Measurements from ENCODE around the gene PRKCA.

The PRKCA gene

GRCh38 chr17:66655461-66655860 is 353.0 kb downstream of the PRKCA start:
- DNase-seq (ENCODE audit: low read depth) = no peak

GRCh38 chr17:66655861-66656260 is 353.4 kb downstream of the PRKCA start:
- peak; percentile 61 for DNase-seq (ENCODE audit: low read depth)

GRCh38 chr17:66661411-66662256 is 359.2 kb downstream of the PRKCA start:
- DNase-seq (ENCODE audit: low read depth) = no peak

- no peak for DNase-seq (ENCODE audit: low read depth)
Observed at GRCh38 chr17:66662496-66662895, 360.1 kb downstream of the PRKCA start.

DNA sequence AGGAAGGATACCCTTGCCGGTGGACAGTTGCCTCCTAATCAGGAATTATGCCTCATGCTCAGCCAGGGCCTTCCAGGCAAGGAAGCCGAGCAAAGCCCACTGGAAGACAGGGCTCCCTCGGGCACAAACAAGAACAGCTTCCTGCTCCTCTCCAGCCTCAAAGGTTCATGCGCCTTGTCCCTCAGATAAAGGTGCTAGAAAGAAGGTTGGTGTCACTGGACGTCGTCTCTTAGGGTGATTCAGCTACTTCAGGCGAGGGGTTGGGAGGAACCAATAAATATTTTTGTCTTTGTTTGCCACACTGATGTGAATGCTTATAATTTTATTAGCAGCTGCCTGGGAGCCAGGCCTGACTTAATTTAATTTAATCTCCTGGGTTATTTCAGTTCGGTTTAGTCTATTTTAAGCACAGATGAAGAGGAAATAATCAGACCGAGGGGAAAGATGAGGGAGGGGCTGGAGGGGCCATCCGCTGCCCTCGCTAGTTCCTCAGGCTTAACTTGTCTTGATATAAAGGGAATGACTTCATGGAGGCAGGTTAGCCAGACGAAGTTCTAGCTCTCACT is 360.7 kb downstream of the PRKCA start:
- no peak for DNase-seq (ENCODE audit: low read depth)

GRCh38 chr17:66664336-66664735 is 361.9 kb downstream of the PRKCA start:
- no peak for DNase-seq (ENCODE audit: low read depth)

GRCh38 chr17:66665194-66665593 is 362.8 kb downstream of the PRKCA start:
- no peak for DNase-seq (ENCODE audit: low read depth)

DNA sequence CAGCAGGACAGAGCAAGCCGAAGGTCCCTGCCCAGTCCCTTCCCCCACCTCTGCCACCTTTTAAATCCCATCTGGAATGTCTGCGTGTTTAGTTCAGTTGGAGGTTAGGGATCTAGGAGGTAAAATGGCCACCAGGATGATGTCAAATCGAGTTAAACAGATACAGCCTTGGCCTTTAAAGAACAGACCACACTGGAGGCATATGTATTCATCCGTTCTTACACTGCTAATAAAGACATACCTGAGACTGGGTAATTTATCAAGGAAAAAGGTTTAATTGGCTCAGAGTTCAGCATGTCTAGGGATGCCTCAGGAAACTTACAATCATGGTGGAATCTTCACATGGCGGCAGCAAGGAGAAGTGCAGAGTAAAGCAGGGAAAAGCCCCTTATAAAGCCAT is 364.7 kb downstream of the PRKCA start:
- no peak for DNase-seq (ENCODE audit: low read depth)

- DNase-seq (ENCODE audit: low read depth) = peak; percentile 68
Observed at GRCh38 chr17:66667491-66668030, 365.1 kb downstream of the PRKCA start.

- no peak for DNase-seq (ENCODE audit: low read depth)
Observed at GRCh38 chr17:66670206-66670605, 367.8 kb downstream of the PRKCA start.

GRCh38 chr17:66671156-66671555 is 368.7 kb downstream of the PRKCA start:
- DNase-seq (ENCODE audit: low read depth) = no peak

DNA sequence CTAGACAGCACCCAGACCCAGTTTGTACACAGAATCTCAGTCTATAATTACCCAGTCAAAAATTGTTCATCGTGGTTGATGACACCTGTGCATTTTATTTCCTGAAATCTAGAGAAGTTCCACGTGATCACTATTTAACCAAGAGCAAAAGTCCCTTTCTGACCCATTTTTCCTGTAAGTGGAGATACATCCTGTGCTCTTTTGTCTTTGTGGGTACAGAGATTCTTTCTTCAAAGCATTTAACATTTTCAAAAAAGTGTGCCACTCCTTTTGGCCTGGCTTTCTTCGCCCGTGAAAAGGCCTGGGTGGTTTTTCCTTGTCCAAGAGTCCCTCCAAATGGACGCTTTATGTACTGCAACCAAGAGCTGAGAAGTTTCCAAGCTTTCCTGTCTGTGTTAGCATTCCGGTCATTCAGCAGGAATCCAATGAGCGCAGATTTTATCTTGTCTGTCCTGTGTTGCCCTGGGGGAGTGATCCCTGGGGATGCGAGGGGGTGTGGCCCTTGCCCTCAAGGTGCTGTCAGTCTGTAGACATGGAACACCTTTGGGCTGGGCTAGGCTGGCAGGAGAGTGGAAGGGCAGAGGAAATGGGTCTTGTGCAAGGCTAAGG is 371.4 kb downstream of the PRKCA start:
- peak; percentile 25 for DNase-seq (ENCODE audit: low read depth)

- no peak for DNase-seq (ENCODE audit: low read depth)
Observed at GRCh38 chr17:66675273-66675990, 373.0 kb downstream of the PRKCA start.

DNA sequence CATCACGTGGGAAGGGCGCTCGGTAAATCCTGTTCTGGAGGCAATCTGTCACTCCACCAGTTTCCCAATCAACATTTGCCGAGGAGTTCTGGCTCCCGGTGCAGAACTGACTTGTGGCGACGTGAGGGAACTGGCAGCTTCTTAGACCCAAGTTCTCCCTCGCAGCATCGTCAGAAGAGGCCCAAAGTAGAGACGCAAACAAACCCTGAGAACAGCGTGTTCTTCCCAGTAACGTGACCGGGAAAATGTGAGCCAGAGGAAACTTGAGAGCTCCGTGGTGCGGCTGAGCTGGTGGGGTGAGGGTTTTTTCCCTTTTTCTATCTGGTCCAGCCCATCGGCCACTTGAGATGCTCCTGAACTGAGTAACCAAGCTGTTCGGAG is 373.6 kb downstream of the PRKCA start:
- DNase-seq (ENCODE audit: low read depth) = no peak

- no peak for DNase-seq (ENCODE audit: low read depth)
Observed at GRCh38 chr17:66676421-66676820, 374.0 kb downstream of the PRKCA start.

- DNase-seq (ENCODE audit: low read depth) = no peak
Observed at GRCh38 chr17:66677201-66677981, 375.0 kb downstream of the PRKCA start.

- DNase-seq (ENCODE audit: low read depth) = no peak
Observed at GRCh38 chr17:66678061-66678460, 375.6 kb downstream of the PRKCA start.

GRCh38 chr17:66678827-66679226 is 376.4 kb downstream of the PRKCA start:
- DNase-seq (ENCODE audit: low read depth) = no peak

DNA sequence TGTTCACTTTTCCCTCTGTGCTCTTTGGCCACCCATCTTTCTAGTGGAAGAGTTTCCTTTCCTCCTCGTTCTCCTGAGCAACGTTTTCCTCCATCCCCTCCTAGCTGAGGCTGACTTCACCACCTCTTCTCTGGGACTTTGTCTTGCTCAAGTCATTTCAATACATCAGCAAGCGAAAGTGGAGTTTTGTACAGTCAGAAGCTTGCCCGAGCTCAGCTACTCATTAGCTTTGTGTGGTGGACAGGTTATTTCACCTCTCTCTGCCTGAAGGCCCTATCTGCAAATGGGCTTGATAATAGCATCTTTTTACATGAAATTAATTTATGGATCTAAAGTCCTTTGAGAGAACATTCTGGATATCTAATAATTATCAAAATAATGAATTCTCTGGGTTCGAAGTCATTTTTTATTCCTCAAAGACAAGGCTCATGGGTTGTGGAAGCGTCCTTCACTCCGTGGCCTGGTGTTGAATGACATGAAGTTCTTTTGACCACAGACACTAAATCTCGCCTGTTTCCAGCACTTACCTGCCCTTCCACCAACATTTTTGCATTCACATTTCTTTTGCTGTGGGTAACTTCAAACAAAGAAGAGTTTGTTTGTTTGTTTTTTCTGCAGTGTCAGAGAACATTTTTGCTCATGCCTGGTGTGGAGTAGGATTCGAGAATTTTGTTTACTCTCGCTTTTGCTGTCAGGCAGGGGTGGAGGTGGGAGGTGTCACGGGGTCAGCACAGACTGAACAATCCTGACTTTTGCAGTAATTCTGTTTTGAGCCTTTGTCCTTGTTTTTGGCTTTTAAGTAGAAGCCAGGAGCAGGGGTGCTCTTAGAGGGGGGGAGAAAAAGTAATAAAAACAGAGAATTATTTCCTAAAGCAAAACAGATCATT is 377.5 kb downstream of the PRKCA start:
- no peak for DNase-seq (ENCODE audit: low read depth)

- no peak for DNase-seq (ENCODE audit: low read depth)
Observed at GRCh38 chr17:66682283-66682682, 379.9 kb downstream of the PRKCA start.

DNA sequence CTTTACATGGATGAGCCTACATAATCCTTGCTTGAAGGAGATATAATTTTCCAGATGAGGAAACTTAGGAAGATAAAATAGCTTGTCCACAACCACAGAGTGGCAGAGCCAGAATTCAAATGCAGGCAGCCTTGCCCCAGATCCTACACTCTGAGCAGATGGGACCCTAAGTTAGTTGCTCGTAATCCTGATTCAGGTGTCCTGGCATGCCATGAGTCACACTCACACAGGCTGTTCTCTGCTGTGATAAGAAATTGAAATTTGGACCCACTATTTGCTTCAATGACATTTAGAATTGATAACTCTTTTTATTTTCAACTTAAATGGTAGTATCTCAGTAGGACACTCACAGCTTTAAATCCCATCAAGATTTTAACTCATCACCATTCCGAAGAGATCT is 381.8 kb downstream of the PRKCA start:
- no peak for DNase-seq (ENCODE audit: low read depth)
